ENCODE results near the gene THAP8. TPM values are rescaled to one million over a fixed set of nuclear protein-coding genes. Genes with fewer than 3 reads are reported as not detected.

Gene THAP8
- total and polyA plus RNA-seq, 2 of the 8 experiments (the other 6 are each of a cell fraction or from before 2014, with no cell fraction given), result 6.0 to 11.1 TPM

DNA sequence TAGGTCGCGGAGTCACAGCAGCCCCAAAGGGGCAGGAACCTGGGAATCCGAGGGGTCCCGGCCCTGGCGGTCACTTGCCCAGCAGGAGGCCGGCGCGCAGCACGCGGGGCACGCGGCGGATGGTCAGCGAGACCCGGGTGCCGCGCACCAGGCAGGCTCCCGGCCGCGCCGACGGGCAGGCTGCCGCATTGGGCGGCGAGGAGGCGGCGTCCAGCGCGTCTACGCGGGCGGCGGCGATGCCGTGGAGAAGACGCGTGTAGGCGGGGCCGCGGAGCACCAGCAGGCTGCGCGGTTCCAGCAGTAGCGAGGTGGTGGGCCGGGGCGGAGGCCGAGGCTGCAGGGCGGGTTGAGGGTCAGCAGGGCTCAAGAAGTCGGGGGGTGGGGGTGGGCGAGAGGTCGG is 44.9 kb downstream of the THAP8 start:
- no peak overlapping the region for H3K27ac ChIP-seq (ENCODE audit: low read depth, low read length)
- DNase-seq (ENCODE audit: low read depth in 1 of 2, low spot score in 2 of 2) (peak in 1 of 2 experiments; percentile 82), FAIRE-seq (no peak)
- no peak overlapping the region for H4K5ac ChIP-seq (ENCODE audit: insufficient read length, low read depth, low read length)
- no peaks in the 10 kb centered on the region for H3K79me2 ChIP-seq (ENCODE audit: control insufficient read depth in 1 of 2, insufficient read depth in 2 of 2, low read length in 2 of 2)
- no peak overlapping the region for H2BK120ac ChIP-seq (replicated peaks; ENCODE audit: low read depth, low read length)
- no peak overlapping the region for H2AFZ ChIP-seq (ENCODE audit: low read length)
- H2AK5ac ChIP-seq (ENCODE audit: low read depth, low read length), result no peak overlapping the region
- H3K79me1 ChIP-seq (ENCODE audit: low read depth, low read length), result no peaks in the 10 kb centered on the region
- 3% methylated on average over 27 of the region's 50 CpGs; no CpG with 5 or more reads in 1 of the 2 experiments for WGBS, 2 experiments (ENCODE audit: extremely low coverage in 1 of 2, insufficient coverage in 1 of 2, insufficient read length in 1 of 2, insufficient replicate concordance in 2 of 2, low coverage in 1 of 2, low lambda C conversion rate in 2 of 2, missing lambda C conversion rate in 1 of 2)
- H3K4me3 ChIP-seq (ENCODE audit: extremely low read depth in 1 of 4, insufficient read depth in 2 of 4, low read depth in 3 of 4, low read length in 4 of 4), result peak overlapping the region; percentile 42 to 78 (median 52)
- peaks cover 0 to 4% (median 0%) of the 10 kb centered on the region in 4 experiments; a peak in 2 of 8 replicates for H3K36me3 ChIP-seq (ENCODE audit: control insufficient read depth in 2 of 4, insufficient read depth in 4 of 4, low read length in 3 of 4)
- 0 out of 2 replicates have a peak overlapping the region, but pooled peaks have one; percentile 5 for H2BK5ac ChIP-seq (ENCODE audit: low read depth, low read length)
- H3K4ac ChIP-seq (replicated peaks; ENCODE audit: insufficient read length, low read depth, low read length), result no peak overlapping the region
- peak overlapping the region; percentile 77; the same call in 1 of the 2 replicates for H4K8ac ChIP-seq (ENCODE audit: extremely low read depth, insufficient read depth, low read length)
- H3K4me2 ChIP-seq (ENCODE audit: insufficient read depth in 1 of 2, low read depth in 2 of 2, low read length in 2 of 2), result peak overlapping the region; percentile 57 to 78
- H4K91ac ChIP-seq (replicated peaks; ENCODE audit: insufficient read length, low read length), result peak overlapping the region; percentile 28
- no peaks in the 10 kb centered on the region for H3K9me3 ChIP-seq (ENCODE audit: insufficient read depth in 2 of 2, low read depth in 1 of 2, low read length in 1 of 2)
- POLR2A ChIA-PET (ENCODE audit: partially characterized antibody), result interaction anchor here (0.7 to 1.9 kb wide), 12 partner anchors 8 to 148 kb away, joined by 3 to 10 read pairs (median 4); partner anchors contain the start of genes CLIP3, SDHAF1, THAP8 and WDR62
- peaks cover 0 to 16% (median 8%) of the 10 kb centered on the region in 4 experiments; a peak in 5 of 7 replicates for H3K4me1 ChIP-seq (replicated peaks in 1 of 4; ENCODE audit: control insufficient read depth in 3 of 4, insufficient read depth in 4 of 4, low read length in 3 of 4)
- H2BK15ac ChIP-seq (ENCODE audit: low read length), result no peak overlapping the region
- no peak overlapping the region for H2BK20ac ChIP-seq (ENCODE audit: low read length)
- no peak overlapping the region for H3K23ac ChIP-seq (ENCODE audit: insufficient read length)
- H2BK12ac ChIP-seq (ENCODE audit: low read depth, low read length), result no peak overlapping the region
- no peak overlapping the region for H3K14ac ChIP-seq (ENCODE audit: insufficient read length)
- H3K9ac ChIP-seq (replicated peaks in 1 of 4; ENCODE audit: extremely low read depth in 1 of 4, low read depth in 3 of 4, low read length in 3 of 4), result peak overlapping the region in 1 of 4 experiments; percentile 16; a peak in 1 of 7 replicates
- H3K18ac ChIP-seq (ENCODE audit: extremely low read depth, low read length), result peak overlapping the region; percentile 32; the same call in 1 of the 2 replicates
- H3K23me2 ChIP-seq (ENCODE audit: low read depth, low read length), result peaks cover 14% of the 10 kb centered on the region
- H3K27me3 ChIP-seq (replicated peaks in 1 of 4; ENCODE audit: control insufficient read depth in 3 of 4, extremely low read depth in 1 of 4, insufficient read depth in 3 of 4, low read length in 3 of 4), result no peaks in the 10 kb centered on the region
- no peaks in the 10 kb centered on the region for H4K20me1 ChIP-seq (replicated peaks in 1 of 2; ENCODE audit: control insufficient read depth in 1 of 2, insufficient read depth in 2 of 2, low read length in 2 of 2)
- CTCF ChIA-PET (ENCODE audit: partially characterized antibody), result interaction anchor here (0.5 to 2.3 kb wide), 4 partner anchors 11 to 408 kb away, joined by 3 to 19 read pairs (median 3); no protein-coding TSS in a partner anchor
- no peak overlapping the region for H3K56ac ChIP-seq (replicated peaks; ENCODE audit: insufficient read length, low read depth, low read length)
- peak; percentile 19 for TF ChIP-seq KDM4A (IDR thresholded peaks at IDR 0.05; ENCODE audit: low read depth, low read length, severe bottlenecking)
- no peak for TF ChIP-seq MAFK (IDR thresholded peaks at IDR 0.05; ENCODE audit: low read depth, low read length)
- TF ChIP-seq CBX8 (IDR thresholded peaks at IDR 0.05; ENCODE audit: borderline replicate concordance, low read depth, low read length), result no peak
- TF ChIP-seq TBP (IDR thresholded peaks at IDR 0.05; ENCODE audit: low read depth, low read length), result no peak
- TF ChIP-seq RBBP5 (IDR thresholded peaks at IDR 0.05; ENCODE audit: borderline replicate concordance, low read depth, low read length), result peak; percentile 66; the same call in 1 of the 2 replicates
- peak; percentile 53; the same call in 1 of the 2 replicates for TF ChIP-seq CREB1 (IDR thresholded peaks at IDR 0.05)
- no peak for TF ChIP-seq JUND (IDR thresholded peaks at IDR 0.05; ENCODE audit: low read length)

Measured in H1 (cell line).